ENCODE results near the gene TMEM168.

DNA sequence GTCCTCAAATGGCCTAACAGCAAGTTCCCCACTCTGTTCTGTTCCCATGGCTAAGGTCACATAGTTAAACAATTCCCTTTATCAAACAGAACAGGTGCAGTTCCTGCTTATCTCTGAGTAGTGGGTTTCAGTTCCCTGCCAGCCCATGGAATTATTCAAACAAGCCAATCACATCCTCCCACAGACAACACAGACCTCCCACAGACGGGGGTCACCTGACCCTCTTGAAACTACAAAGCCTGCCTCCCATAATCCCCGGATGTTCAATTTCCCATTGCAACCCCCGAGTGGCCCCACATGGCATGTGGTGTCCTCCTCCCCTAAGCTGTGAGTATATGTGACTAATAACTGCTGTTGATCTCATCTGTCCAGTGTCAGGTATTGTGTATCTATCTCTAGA lies 64.1 kb downstream of the TMEM168 start:
- TF ChIP-seq, protein P1, sequence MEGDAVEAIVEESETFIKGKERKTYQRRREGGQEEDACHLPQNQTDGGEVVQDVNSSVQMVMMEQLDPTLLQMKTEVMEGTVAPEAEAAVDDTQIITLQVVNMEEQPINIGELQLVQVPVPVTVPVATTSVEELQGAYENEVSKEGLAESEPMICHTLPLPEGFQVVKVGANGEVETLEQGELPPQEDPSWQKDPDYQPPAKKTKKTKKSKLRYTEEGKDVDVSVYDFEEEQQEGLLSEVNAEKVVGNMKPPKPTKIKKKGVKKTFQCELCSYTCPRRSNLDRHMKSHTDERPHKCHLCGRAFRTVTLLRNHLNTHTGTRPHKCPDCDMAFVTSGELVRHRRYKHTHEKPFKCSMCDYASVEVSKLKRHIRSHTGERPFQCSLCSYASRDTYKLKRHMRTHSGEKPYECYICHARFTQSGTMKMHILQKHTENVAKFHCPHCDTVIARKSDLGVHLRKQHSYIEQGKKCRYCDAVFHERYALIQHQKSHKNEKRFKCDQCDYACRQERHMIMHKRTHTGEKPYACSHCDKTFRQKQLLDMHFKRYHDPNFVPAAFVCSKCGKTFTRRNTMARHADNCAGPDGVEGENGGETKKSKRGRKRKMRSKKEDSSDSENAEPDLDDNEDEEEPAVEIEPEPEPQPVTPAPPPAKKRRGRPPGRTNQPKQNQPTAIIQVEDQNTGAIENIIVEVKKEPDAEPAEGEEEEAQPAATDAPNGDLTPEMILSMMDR (IDR thresholded peaks at IDR 0.05): no peak
- TF ChIP-seq POLR2A (IDR thresholded peaks at IDR 0.05): no peak

All from right lobe of liver (tissue), 4 donors.